K562 (cell line): ENCODE data around the gene CHRM4. TPM values are rescaled to one million over a fixed set of nuclear protein-coding genes. Genes with fewer than 3 reads are reported as not detected.
A peak's percentile ranks its signal among the peaks of the same experiment; 100 is the strongest.

Source experiments
- ADNP ChIP-seq: fragments of 200-800 bp; sonication (Bioruptor generic); IDR thresholded peaks from 2 replicates; pipeline ENCODE4 v1.6.1; 2016; ENCODE audit warnings: missing genetic modification characterization, missing compliant biosample characterization
- BRCA1 ChIP-seq, 2 experiments: fragments of 450-650 bp in 1 of 2; sonication (generic) in 1 of 2; formaldehyde crosslinking in 1 of 2; IDR thresholded peaks; 2 replicates each; pipeline versions ENCODE4 v1.5.0 to v1.6.1; 2017 to 2020; ENCODE audit warnings: mild to moderate bottlenecking in 1 of 2, missing genetic modification reagents in 1 of 2
- CEBPB ChIP-seq: fragments of 450-650 bp; IDR thresholded peaks from 2 replicates; pipeline ENCODE4 v1.6.1; 2016; ENCODE audit warnings: missing genetic modification characterization, missing compliant biosample characterization
- CGGBP1 ChIP-seq: fragments of 250-450 bp; sonication (Bioruptor Pico); IDR thresholded peaks from 2 replicates; pipeline ENCODE4 v1.9.0; 2021; ENCODE audit warnings: mild to moderate bottlenecking
- CSDE1 ChIP-seq, 2 experiments: fragments of 450-650 bp; IDR thresholded peaks; 2 replicates each; pipeline ENCODE4 v1.6.1; 2016; ENCODE audit warnings: mild to moderate bottlenecking in 1 of 2
- ERF ChIP-seq: fragments of 450-650 bp; formaldehyde crosslinking; IDR thresholded peaks from 2 replicates; pipeline ENCODE4 v1.4.0; 2020; ENCODE audit warnings: mild to moderate bottlenecking, mixed read lengths
- FOXJ2 ChIP-seq: fragments of 200-800 bp; sonication (Bioruptor generic); IDR thresholded peaks from 2 replicates; pipeline ENCODE4 v1.6.1; 2016; ENCODE audit warnings: missing genetic modification characterization, missing compliant biosample characterization
- GATAD2B ChIP-seq: fragments of 450-650 bp; IDR thresholded peaks from 2 replicates; pipeline ENCODE4 v1.6.1; 2017; ENCODE audit warnings: mild to moderate bottlenecking, borderline replicate concordance
- ILK ChIP-seq: fragments of 450-650 bp; IDR thresholded peaks from 2 replicates; pipeline ENCODE4 v1.6.1; 2016; ENCODE audit warnings: missing genetic modification characterization, low read depth, mild to moderate bottlenecking, missing compliant biosample characterization, moderate library complexity, borderline replicate concordance
- MCM2 ChIP-seq: fragments of 450-650 bp; IDR thresholded peaks from 2 replicates; pipeline ENCODE4 v1.6.1; 2017; ENCODE audit warnings: low read depth, mild to moderate bottlenecking
- MCM7 ChIP-seq, 2 experiments: fragments of 450-650 bp; IDR thresholded peaks; 2 replicates each; pipeline ENCODE4 v1.6.1; 2016 to 2018
- MIER1 ChIP-seq: fragments of 450-650 bp; IDR thresholded peaks from 2 replicates; pipeline ENCODE4 v1.6.1; 2016; ENCODE audit warnings: antibody characterized with exemption, mild to moderate bottlenecking, low read depth
- NRF1 ChIP-seq, 2 experiments: fragments of 450-650 bp; IDR thresholded peaks in 1 of 2; conservative IDR thresholded peaks in 1 of 2; 2 replicates each; pipeline ENCODE4 v1.6.1; 2014; ENCODE audit warnings: mild to moderate bottlenecking in 2 of 2
- PRPF4 ChIP-seq: fragments of 200-400 bp; formaldehyde crosslinking; IDR thresholded peaks from one replicate; pipeline ENCODE4 v1.6.1; 2017; ENCODE audit warnings: low read length, low read depth, mild to moderate bottlenecking; ENCODE audit not compliant: insufficient read depth, poor library complexity, severe bottlenecking
- PURB ChIP-seq: sonication (generic); formaldehyde crosslinking; IDR thresholded peaks from 2 replicates; pipeline ENCODE4 v1.9.0; 2021; ENCODE audit warnings: low read depth, mild to moderate bottlenecking, missing genetic modification reagents
- RFX5 ChIP-seq: IDR thresholded peaks from 2 replicates; pipeline ENCODE4 v1.6.1; 2011; ENCODE audit warnings: low read depth, mild to moderate bottlenecking, improper control_type of control experiment, low read length
- SPI1 ChIP-seq: IDR thresholded peaks from 2 replicates; pipeline ENCODE4 v1.6.1; 2011; ENCODE audit warnings: low read depth, low read length, control low read depth, borderline replicate concordance
- SRSF7 ChIP-seq: fragments of 200-400 bp; formaldehyde crosslinking; optimal IDR thresholded peaks from 2 replicates; pipeline ENCODE3; 2017; ENCODE audit warnings: mild to moderate bottlenecking, low read depth, low read length
- TCF3 ChIP-seq: sonication (generic); formaldehyde crosslinking; IDR thresholded peaks from 2 replicates; pipeline ENCODE4 v1.4.0; 2020; ENCODE audit warnings: mild to moderate bottlenecking, missing genetic modification reagents
- ZBTB1 ChIP-seq: sonication (generic); formaldehyde crosslinking; IDR thresholded peaks from 2 replicates; pipeline ENCODE4 v1.8.1; 2023; ENCODE audit warnings: missing genetic modification reagents, low read depth, mild to moderate bottlenecking, borderline replicate concordance
- ZNF384 ChIP-seq: IDR thresholded peaks from 2 replicates; pipeline ENCODE4 v1.6.1; 2012; ENCODE audit warnings: low read depth, low read length, improper control_type of control experiment
- polyA plus RNA-seq, 8 experiments: library from polyadenylated mRNA; depleted of rRNA in 4 of 8; stranded (reverse) in 5 of 8; unstranded in 3 of 8; fragments of >200 nt; fragmentation: Nextera tagmentation in 2 of 8; fragmentation: Illumina TruSeq in 1 of 8; extraction: Ambion mirVana in 2 of 8; extraction: Trizol in 1 of 8; gene quantifications; 2 replicates each; pipeline versions ENCODE4 v1.2.1 to v1.2.3, GENCODE V29; 2011 to 2014; ENCODE audit warnings: inconsistent platforms in 1 of 8, missing spikeins in 1 of 8
- total RNA-seq, 7 experiments: library from RNA; depleted of rRNA in 6 of 7; stranded (reverse); fragments of >200 nt in 6 of 7; fragmentation: Illumina TruSeq in 2 of 7; extraction: Trizol in 2 of 7; gene quantifications; 2 replicates each; pipeline versions ENCODE4 v1.2.1 to v1.2.3, GENCODE V29; 2011 to 2021; ENCODE audit warnings: low replicate concordance in 1 of 7
- TF ChIP-seq, protein P1 (sequence below): sonication (generic); formaldehyde crosslinking; IDR thresholded peaks from 2 replicates; pipeline ENCODE4 v1.8.0; 2022; ENCODE audit warnings: mild to moderate bottlenecking, low read depth, missing genetic modification reagents
- TF ChIP-seq, protein P2 (sequence below): fragments of 150-350 bp; IDR thresholded peaks from 2 replicates; pipeline ENCODE4 v1.6.1; 2014; ENCODE audit warnings: low read depth, mild to moderate bottlenecking, low read length, borderline replicate concordance

Gene CHRM4
- total and polyA plus RNA-seq, 9 of the 15 experiments (the other 6 are each of a cell fraction or from before 2014, with no cell fraction given): 0.22 to 1.3 (median 0.40) TPM; not detected in 2

GRCh38 chr11:46352063-46352841 is 39.3 kb downstream of the CHRM4 start (continued):
- TF ChIP-seq GATAD2B: peak; percentile 14; the same call in 1 of the 2 replicates
- TF ChIP-seq FOXJ2: no peak
- TF ChIP-seq, protein P1, sequence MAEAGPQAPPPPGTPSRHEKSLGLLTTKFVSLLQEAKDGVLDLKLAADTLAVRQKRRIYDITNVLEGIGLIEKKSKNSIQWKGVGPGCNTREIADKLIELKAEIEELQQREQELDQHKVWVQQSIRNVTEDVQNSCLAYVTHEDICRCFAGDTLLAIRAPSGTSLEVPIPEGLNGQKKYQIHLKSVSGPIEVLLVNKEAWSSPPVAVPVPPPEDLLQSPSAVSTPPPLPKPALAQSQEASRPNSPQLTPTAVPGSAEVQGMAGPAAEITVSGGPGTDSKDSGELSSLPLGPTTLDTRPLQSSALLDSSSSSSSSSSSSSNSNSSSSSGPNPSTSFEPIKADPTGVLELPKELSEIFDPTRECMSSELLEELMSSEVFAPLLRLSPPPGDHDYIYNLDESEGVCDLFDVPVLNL: no peak
- no peak for TF ChIP-seq PURB (CRISPR knock-in tag)
- TF ChIP-seq CGGBP1 (CRISPR knock-in tag): no peak
- no peak for TF ChIP-seq TCF3 (CRISPR knock-in tag)
- TF ChIP-seq ADNP (tag): no peak
- no peak for TF ChIP-seq ERF
- no peak for TF ChIP-seq ZBTB1 (CRISPR knock-in tag)
- no peak for TF ChIP-seq CSDE1 (IDR thresholded peaks at IDR 0.05)
- no peak for TF ChIP-seq ILK (tag)
- no peak for TF ChIP-seq BRCA1 (IDR thresholded peaks at IDR 0.05)
- TF ChIP-seq BRCA1 (CRISPR knock-in tag; IDR thresholded peaks at IDR 0.05): no peak
- no peak for TF ChIP-seq MCM7 (IDR thresholded peaks at IDR 0.05)
- TF ChIP-seq RFX5: no peak
- 0 out of 2 replicates have a peak, but pooled peaks have one; percentile 23 for TF ChIP-seq ZNF384
- TF ChIP-seq MIER1: no peak
- TF ChIP-seq CEBPB (tag): no peak
- no peak for TF ChIP-seq MCM2
- TF ChIP-seq, protein P2, sequence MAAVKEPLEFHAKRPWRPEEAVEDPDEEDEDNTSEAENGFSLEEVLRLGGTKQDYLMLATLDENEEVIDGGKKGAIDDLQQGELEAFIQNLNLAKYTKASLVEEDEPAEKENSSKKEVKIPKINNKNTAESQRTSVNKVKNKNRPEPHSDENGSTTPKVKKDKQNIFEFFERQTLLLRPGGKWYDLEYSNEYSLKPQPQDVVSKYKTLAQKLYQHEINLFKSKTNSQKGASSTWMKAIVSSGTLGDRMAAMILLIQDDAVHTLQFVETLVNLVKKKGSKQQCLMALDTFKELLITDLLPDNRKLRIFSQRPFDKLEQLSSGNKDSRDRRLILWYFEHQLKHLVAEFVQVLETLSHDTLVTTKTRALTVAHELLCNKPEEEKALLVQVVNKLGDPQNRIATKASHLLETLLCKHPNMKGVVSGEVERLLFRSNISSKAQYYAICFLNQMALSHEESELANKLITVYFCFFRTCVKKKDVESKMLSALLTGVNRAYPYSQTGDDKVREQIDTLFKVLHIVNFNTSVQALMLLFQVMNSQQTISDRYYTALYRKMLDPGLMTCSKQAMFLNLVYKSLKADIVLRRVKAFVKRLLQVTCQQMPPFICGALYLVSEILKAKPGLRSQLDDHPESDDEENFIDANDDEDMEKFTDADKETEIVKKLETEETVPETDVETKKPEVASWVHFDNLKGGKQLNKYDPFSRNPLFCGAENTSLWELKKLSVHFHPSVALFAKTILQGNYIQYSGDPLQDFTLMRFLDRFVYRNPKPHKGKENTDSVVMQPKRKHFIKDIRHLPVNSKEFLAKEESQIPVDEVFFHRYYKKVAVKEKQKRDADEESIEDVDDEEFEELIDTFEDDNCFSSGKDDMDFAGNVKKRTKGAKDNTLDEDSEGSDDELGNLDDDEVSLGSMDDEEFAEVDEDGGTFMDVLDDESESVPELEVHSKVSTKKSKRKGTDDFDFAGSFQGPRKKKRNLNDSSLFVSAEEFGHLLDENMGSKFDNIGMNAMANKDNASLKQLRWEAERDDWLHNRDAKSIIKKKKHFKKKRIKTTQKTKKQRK: no peak
- no peak for TF ChIP-seq SPI1
- no peak for TF ChIP-seq PRPF4
- 0 out of 4 replicates have a peak, but pooled peaks of 1 of the 2 experiments have one; percentile 9 for TF ChIP-seq NRF1 (conservative IDR thresholded peaks at IDR 0.05 in 1 of 2, IDR thresholded peaks at IDR 0.05 in 1 of 2)
- TF ChIP-seq SRSF7: no peak
